Loucy (cell line): ENCODE measurements around the gene SERAC1.

Experiments used
- H2AFZ ChIP-seq: fragments of 200-600 bp; sonication (generic); 2 replicates; pipeline ENCODE4 v1.6.0; 2016; ENCODE audit warnings: antibody characterized with exemption, mild to moderate bottlenecking, low read length, moderate library complexity
- H3F3A ChIP-seq: fragments of 200-600 bp; 2 replicates; pipeline ENCODE4 v1.6.0; 2016; ENCODE audit warnings: antibody characterized with exemption, low read depth, mild to moderate bottlenecking
- H3K27me3 ChIP-seq: fragments of 200-600 bp; sonication (generic); 2 replicates; pipeline ENCODE4 v1.6.1; 2014; ENCODE audit warnings: low read length, mild to moderate bottlenecking; ENCODE audit not compliant: insufficient read depth, poor library complexity, severe bottlenecking
- H3K36me3 ChIP-seq: fragments of 200-600 bp; sonication (generic); 2 replicates; pipeline ENCODE4 v1.6.1; 2016; ENCODE audit warnings: low read length; ENCODE audit not compliant: insufficient read depth
- H3K4me1 ChIP-seq: fragments of 200-600 bp; sonication (generic); 2 replicates; pipeline ENCODE4 v1.5.1; 2014; ENCODE audit warnings: low read length, mild to moderate bottlenecking; ENCODE audit not compliant: insufficient read depth, poor library complexity, severe bottlenecking
- H3K4me2 ChIP-seq: fragments of 200-600 bp; sonication (generic); 2 replicates; pipeline ENCODE4 v1.6.0; 2014; ENCODE audit warnings: antibody characterized with exemption, low read length, low read depth, mild to moderate bottlenecking; ENCODE audit not compliant: poor library complexity, severe bottlenecking
- H3K4me3 ChIP-seq: fragments of 200-600 bp; sonication (generic); 2 replicates; pipeline ENCODE4 v1.5.1; 2014; ENCODE audit warnings: low read length, mild to moderate bottlenecking, mixed read lengths; ENCODE audit not compliant: poor library complexity, severe bottlenecking
- H3K79me2 ChIP-seq: fragments of 200-600 bp; sonication (generic); 2 replicates; pipeline ENCODE4 v1.6.1; 2014; ENCODE audit warnings: low read length; ENCODE audit not compliant: insufficient read depth
- H3K9ac ChIP-seq: fragments of 200-600 bp; sonication (generic); 2 replicates; pipeline ENCODE4 v1.6.0; 2014; ENCODE audit warnings: mild to moderate bottlenecking, low read depth, low read length, moderate library complexity; ENCODE audit not compliant: poor library complexity, severe bottlenecking
- H3K9me2 ChIP-seq: fragments of 200-600 bp; sonication (generic); replicated peaks from 2 replicates; pipeline ENCODE4 v1.6.1; 2016; ENCODE audit warnings: low read depth, low read length, mixed read lengths
- H3K9me3 ChIP-seq: fragments of 200-600 bp; sonication (generic); 2 replicates; pipeline ENCODE4 v1.6.1; 2014; ENCODE audit warnings: mild to moderate bottlenecking, antibody characterized with exemption, low read length, low read depth; ENCODE audit not compliant: insufficient read depth
- H4K20me1 ChIP-seq: fragments of 200-600 bp; sonication (generic); 2 replicates; pipeline ENCODE4 v1.6.0; 2014; ENCODE audit warnings: antibody characterized with exemption, low read length, mild to moderate bottlenecking; ENCODE audit not compliant: insufficient read depth, poor library complexity, severe bottlenecking
- EZH2phosphoT487 ChIP-seq: fragments of 200-600 bp; IDR thresholded peaks from 2 replicates; pipeline ENCODE4 v1.6.1; 2018; ENCODE audit warnings: antibody characterized with exemption, mild to moderate bottlenecking, moderate library complexity, borderline replicate concordance
- TF ChIP-seq, protein P1 (sequence below): fragments of 200-600 bp; sonication (generic); conservative IDR thresholded peaks from 2 replicates; pipeline ENCODE4 v1.5.1; 2014; ENCODE audit warnings: mild to moderate bottlenecking, antibody characterized with exemption, low read length

SERAC1 gene

DNA sequence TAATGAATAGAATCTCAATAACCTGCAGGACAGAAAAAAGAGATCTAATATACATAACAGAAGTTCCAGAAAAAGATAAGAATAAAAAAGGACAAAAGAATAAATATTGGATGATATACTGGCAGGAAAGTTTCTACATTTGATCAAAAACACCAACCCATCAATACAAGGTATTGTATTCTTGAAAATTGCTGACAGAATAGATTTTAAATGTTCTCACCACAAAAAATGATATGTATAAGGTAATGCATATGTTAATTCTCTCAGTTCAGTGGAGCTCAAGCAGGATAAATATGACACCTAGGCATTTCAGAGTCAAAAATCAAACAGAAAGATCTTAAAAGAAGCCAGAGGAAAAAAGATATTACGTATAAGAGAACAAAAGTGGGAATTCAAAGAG lies 43.8 kb downstream of the SERAC1 start:
- TF ChIP-seq, protein P1, sequence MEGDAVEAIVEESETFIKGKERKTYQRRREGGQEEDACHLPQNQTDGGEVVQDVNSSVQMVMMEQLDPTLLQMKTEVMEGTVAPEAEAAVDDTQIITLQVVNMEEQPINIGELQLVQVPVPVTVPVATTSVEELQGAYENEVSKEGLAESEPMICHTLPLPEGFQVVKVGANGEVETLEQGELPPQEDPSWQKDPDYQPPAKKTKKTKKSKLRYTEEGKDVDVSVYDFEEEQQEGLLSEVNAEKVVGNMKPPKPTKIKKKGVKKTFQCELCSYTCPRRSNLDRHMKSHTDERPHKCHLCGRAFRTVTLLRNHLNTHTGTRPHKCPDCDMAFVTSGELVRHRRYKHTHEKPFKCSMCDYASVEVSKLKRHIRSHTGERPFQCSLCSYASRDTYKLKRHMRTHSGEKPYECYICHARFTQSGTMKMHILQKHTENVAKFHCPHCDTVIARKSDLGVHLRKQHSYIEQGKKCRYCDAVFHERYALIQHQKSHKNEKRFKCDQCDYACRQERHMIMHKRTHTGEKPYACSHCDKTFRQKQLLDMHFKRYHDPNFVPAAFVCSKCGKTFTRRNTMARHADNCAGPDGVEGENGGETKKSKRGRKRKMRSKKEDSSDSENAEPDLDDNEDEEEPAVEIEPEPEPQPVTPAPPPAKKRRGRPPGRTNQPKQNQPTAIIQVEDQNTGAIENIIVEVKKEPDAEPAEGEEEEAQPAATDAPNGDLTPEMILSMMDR, result no peak
- no peak for TF ChIP-seq EZH2phosphoT487
- Histone ChIP-seq H3F3A (no peaks in the 10 kb centered on the region), H3K4me1 (no peaks in the 10 kb centered on the region)

GRCh38 chr6:158122048-158122447 lies 46.0 kb downstream of the SERAC1 start:
- H3K4me1 ChIP-seq, result no peaks in the 10 kb centered on the region
- H3K9me2 ChIP-seq, result no peaks in the 10 kb centered on the region
- peaks cover 57% of the 10 kb centered on the region for H3K36me3 ChIP-seq

More for the DNA sequence above, 43.8 kb downstream of the SERAC1 start:
- Histone ChIP-seq H3K79me2 (no peaks in the 10 kb centered on the region), H3K27me3 (no peaks in the 10 kb centered on the region), H3K9me3 (no peaks in the 10 kb centered on the region), H2AFZ (no peak overlapping the region), H4K20me1 (no peaks in the 10 kb centered on the region), H3K9me2 (no peaks in the 10 kb centered on the region), H3K4me3 (no peak overlapping the region), H3K9ac (no peak overlapping the region), H3K4me2 (no peak overlapping the region), H3K36me3 (peaks cover 42% of the 10 kb centered on the region)

GRCh38 chr6:158121335-158121734 lies 46.7 kb downstream of the SERAC1 start:
- no peaks in the 10 kb centered on the region for H3K79me2 ChIP-seq
- TF ChIP-seq EZH2phosphoT487, result no peak
- TF ChIP-seq, protein P1, result no peak
- no peaks in the 10 kb centered on the region for H3K4me1 ChIP-seq
- H3K9ac ChIP-seq, result no peak overlapping the region
- no peaks in the 10 kb centered on the region for H3K9me3 ChIP-seq
- no peaks in the 10 kb centered on the region for H3F3A ChIP-seq
- H4K20me1 ChIP-seq, result no peaks in the 10 kb centered on the region
- no peaks in the 10 kb centered on the region for H3K27me3 ChIP-seq
- no peak overlapping the region for H3K4me2 ChIP-seq
- peaks cover 57% of the 10 kb centered on the region for H3K36me3 ChIP-seq
- H3K4me3 ChIP-seq, result no peak overlapping the region
- no peak overlapping the region for H2AFZ ChIP-seq
- no peaks in the 10 kb centered on the region for H3K9me2 ChIP-seq

More at GRCh38 chr6:158122048-158122447, 46.0 kb downstream of the SERAC1 start:
- no peaks in the 10 kb centered on the region for H3K27me3 ChIP-seq
- TF ChIP-seq, protein P1, result no peak
- TF ChIP-seq EZH2phosphoT487, result no peak
- H3K79me2 ChIP-seq, result no peaks in the 10 kb centered on the region
- no peak overlapping the region for H3K4me2 ChIP-seq
- no peak overlapping the region for H3K4me3 ChIP-seq
- H4K20me1 ChIP-seq, result no peaks in the 10 kb centered on the region
- no peak overlapping the region for H3K9ac ChIP-seq
- no peaks in the 10 kb centered on the region for H3F3A ChIP-seq
- H2AFZ ChIP-seq, result no peak overlapping the region
- no peaks in the 10 kb centered on the region for H3K9me3 ChIP-seq
